Endothelial cell of umbilical vein (primary cell): ENCODE data around the gene ANKMY1. TPM values are rescaled to one million over a fixed set of nuclear protein-coding genes. Genes with fewer than 3 reads are reported as not detected.

Experiments used
- BruUV-seq: library from RNA; stranded (reverse); fragments of 400-500 nt; replicated peaks from 2 replicates; lab custom pipeline; 2021; lab: Mats Ljungman, UMichigan
- CTCF ChIA-PET: fragments of 300-600, 350-600 bp; sonication (Branson Sonifier 250); formaldehyde crosslinking; loops from one replicate; lab custom pipeline; 2021; ENCODE audit warnings: antibody characterized with exemption, inconsistent platforms; lab: Charles Lee
- POLR2A ChIA-PET: fragments of 300-600, 350-600 bp; sonication (Branson Sonifier 250); formaldehyde crosslinking; loops from one replicate; lab custom pipeline; 2021; ENCODE audit warnings: antibody characterized with exemption, inconsistent platforms; lab: Charles Lee
- DNase-seq: peaks from one replicate; pipeline ENCODE4 v3.0.0-alpha.2; 2011; ENCODE audit warnings: low read depth, low spot score
- FAIRE-seq: peaks from 2 replicates; lab custom pipeline; 2011; peaks lifted over from hg19 to GRCh38; lab: Jason Lieb, UNC
- H2AFZ ChIP-seq: 2 replicates; pipeline ENCODE4 v1.6.0; 2012; ENCODE audit warnings: low read depth, low read length, control low read depth, inconsistent platforms
- H3K27ac ChIP-seq: 2 replicates; pipeline ENCODE4 v1.5.1; 2011; ENCODE audit warnings: low read depth, mild to moderate bottlenecking, control low read depth, low read length, moderate library complexity; ENCODE audit not compliant: insufficient read depth
- H3K27me3 ChIP-seq, 2 experiments: 2 replicates each; pipeline versions ENCODE4 v1.6.0 to v1.6.1; 2011; ENCODE audit warnings: low read length in 2 of 2, mixed read lengths in 1 of 2; ENCODE audit not compliant: control insufficient read depth in 2 of 2, insufficient read depth in 2 of 2
- H3K36me3 ChIP-seq, 2 experiments: 2 replicates in 1 of 2; 3 replicates in 1 of 2; pipeline ENCODE4 v1.5.1; 2011; ENCODE audit warnings: low read length in 2 of 2, mild to moderate bottlenecking in 1 of 2, moderate library complexity in 1 of 2; ENCODE audit not compliant: control insufficient read depth in 2 of 2, insufficient read depth in 2 of 2; ENCODE audit errors: extremely low read depth in 1 of 2
- H3K4me1 ChIP-seq: 3 replicates; pipeline ENCODE4 v1.5.1; 2011; ENCODE audit warnings: mild to moderate bottlenecking, low read length; ENCODE audit not compliant: control insufficient read depth, insufficient read depth; ENCODE audit errors: extremely low read depth
- H3K4me2 ChIP-seq: 2 replicates; pipeline ENCODE4 v1.6.1; 2011; ENCODE audit warnings: low read length, control low read depth, mixed read lengths; ENCODE audit not compliant: insufficient read depth
- H3K4me3 ChIP-seq, 3 experiments: fragments of 200-600 bp in 1 of 3; sonication (generic), shearing (Covaris generic) in 1 of 3; replicated peaks in 1 of 3; 2 replicates each; pipeline ENCODE4 v1.5.1; 2011 to 2016; ENCODE audit warnings: control low read depth in 3 of 3, low read length in 3 of 3, mild to moderate bottlenecking in 2 of 3, inconsistent platforms in 1 of 3, low read depth in 1 of 3, moderate library complexity in 1 of 3; ENCODE audit not compliant: insufficient read depth in 1 of 3
- H3K79me2 ChIP-seq: 2 replicates; pipeline ENCODE4 v1.6.0; 2012; ENCODE audit warnings: low read length, inconsistent platforms; ENCODE audit not compliant: control insufficient read depth, insufficient read depth
- H3K9ac ChIP-seq: replicated peaks from 2 replicates; pipeline ENCODE3; 2011; ENCODE audit warnings: low read length, control low read depth; ENCODE audit not compliant: insufficient read depth; ENCODE audit errors: extremely low read depth
- H3K9me1 ChIP-seq: replicated peaks from 3 replicates; pipeline ENCODE4 v1.6.0; 2011; ENCODE audit warnings: mild to moderate bottlenecking, low read length; ENCODE audit not compliant: control insufficient read depth, insufficient read depth; ENCODE audit errors: extremely low read depth
- H3K9me3 ChIP-seq: replicated peaks from 2 replicates; pipeline ENCODE4 v1.5.1; 2012; ENCODE audit warnings: low read length, inconsistent platforms; ENCODE audit not compliant: control insufficient read depth, insufficient read depth
- H4K20me1 ChIP-seq: replicated peaks from 2 replicates; pipeline ENCODE3; 2011; ENCODE audit warnings: mild to moderate bottlenecking, low read length; ENCODE audit not compliant: control insufficient read depth, insufficient read depth; ENCODE audit errors: extremely low read depth
- EZH2 ChIP-seq: IDR thresholded peaks from 2 replicates; pipeline ENCODE4 v1.6.1; 2012; ENCODE audit warnings: borderline replicate concordance, low read depth, mild to moderate bottlenecking, moderate library complexity, low read length, inconsistent platforms; ENCODE audit not compliant: severe bottlenecking
- FOS ChIP-seq: IDR thresholded peaks from 2 replicates; pipeline ENCODE4 v1.6.1; 2011; ENCODE audit warnings: mild to moderate bottlenecking, low read length, moderate library complexity, borderline replicate concordance; ENCODE audit not compliant: insufficient read depth
- GATA2 ChIP-seq: IDR thresholded peaks from 2 replicates; pipeline ENCODE4 v1.7.0; 2011; ENCODE audit warnings: low read depth, mild to moderate bottlenecking, moderate library complexity, mixed read lengths, low read length; ENCODE audit not compliant: insufficient read length, insufficient read depth
- JUN ChIP-seq: IDR thresholded peaks from 2 replicates; pipeline ENCODE4 v1.6.1; 2011; ENCODE audit warnings: borderline replicate concordance, low read depth; ENCODE audit not compliant: insufficient read length, insufficient read depth
- MAX ChIP-seq: IDR thresholded peaks from 2 replicates; pipeline ENCODE4 v1.6.1; 2011; ENCODE audit not compliant: insufficient read depth, insufficient read length
- MYC ChIP-seq: IDR thresholded peaks from one replicate; pipeline ENCODE4 v1.6.1; 2011; ENCODE audit warnings: mild to moderate bottlenecking, low read depth, low read length
- POLR2A ChIP-seq: IDR thresholded peaks from 2 replicates; pipeline ENCODE4 v1.6.1; 2012; ENCODE audit warnings: low read depth, mild to moderate bottlenecking, control low read depth, low read length
- POLR2AphosphoS5 ChIP-seq: IDR thresholded peaks from 2 replicates; pipeline ENCODE4 v1.6.1; 2012; ENCODE audit warnings: low read depth, mild to moderate bottlenecking, control low read depth, low read length, moderate library complexity; ENCODE audit not compliant: insufficient read depth
- dilution Hi-C: fragments of 300-500 bp; cut with MboI; formaldehyde crosslinking; loops from one replicate; pipeline ENCODE4 v1.15.0; 2019; ENCODE audit warnings: low sequenced_read_pairs; ENCODE audit not compliant: extremely low pct_ligation_motif_present
- intact Hi-C: fragments of 100-400 bp; cut with micrococcal nuclease; formaldehyde crosslinking; loops from one replicate; pipeline ENCODE4 v1.10.0; 2022
- polyA plus RNA-seq, 4 experiments: library from polyadenylated mRNA; depleted of rRNA in 3 of 4; stranded (reverse) in 3 of 4; unstranded in 1 of 4; fragments of >200 nt; gene quantifications; 2 replicates each; pipeline versions ENCODE4 v1.2.1 to v1.2.3, GENCODE V29; 2011 to 2012; ENCODE audit warnings: missing spikeins in 1 of 4
- total RNA-seq: library from RNA; stranded (reverse); gene quantifications from 2 replicates; pipeline ENCODE4 v1.2.3, GENCODE V29; 2021
- TF ChIP-seq, protein P1 (sequence below), 2 donors: IDR thresholded peaks; 1 replicate in 1 of 2; 2 replicates in 1 of 2; pipeline ENCODE4 v1.5.1; 2011; ENCODE audit warnings: low read length in 2 of 2, mild to moderate bottlenecking in 2 of 2, moderate library complexity in 2 of 2, control low read depth in 1 of 2, inconsistent platforms in 1 of 2, low read depth in 1 of 2; ENCODE audit not compliant: insufficient read depth in 1 of 2; ENCODE audit errors: extremely low read depth in 1 of 2

ANKMY1 gene
- total and polyA plus RNA-seq, 2 donors (not counting 3 experiments of a cell fraction or from before 2014, with no cell fraction given) = 9.0 to 16.0 TPM

- H3K79me2 ChIP-seq = no peaks in the 10 kb centered on the region
- no peak overlapping the region for H2AFZ ChIP-seq
- ChIA-PET CTCF (no interaction called here), POLR2A (no interaction called here)
- H3K4me1 ChIP-seq = no peaks in the 10 kb centered on the region
- H3K27me3 ChIP-seq = no peaks in the 10 kb centered on the region
- dilution Hi-C loops (no loop called here), intact Hi-C loops (no loop called here)
- H3K9me1 ChIP-seq = no peaks in the 10 kb centered on the region
- no peaks in the 10 kb centered on the region for H4K20me1 ChIP-seq
- H3K36me3 ChIP-seq = no peaks in the 10 kb centered on the region
- H3K4me3 ChIP-seq = no peak overlapping the region
- H3K9ac ChIP-seq = no peak overlapping the region
- no peaks in the 10 kb centered on the region for H3K9me3 ChIP-seq
- DNase-seq (no peak), FAIRE-seq (no peak)
- H3K4me2 ChIP-seq = no peak overlapping the region
- no TSS peak for BruUV-seq
- TF ChIP-seq MAX = no peak
- TF ChIP-seq MYC = no peak
- no peak for TF ChIP-seq JUN
- no peak for TF ChIP-seq GATA2
- TF ChIP-seq POLR2AphosphoS5 = no peak
- no peak for TF ChIP-seq POLR2A
- TF ChIP-seq EZH2 = no peak
- H3K27ac ChIP-seq = no peak overlapping the region
Measured at GRCh38 chr2:240491483-240491882, 66.3 kb downstream of the ANKMY1 start.

DNA sequence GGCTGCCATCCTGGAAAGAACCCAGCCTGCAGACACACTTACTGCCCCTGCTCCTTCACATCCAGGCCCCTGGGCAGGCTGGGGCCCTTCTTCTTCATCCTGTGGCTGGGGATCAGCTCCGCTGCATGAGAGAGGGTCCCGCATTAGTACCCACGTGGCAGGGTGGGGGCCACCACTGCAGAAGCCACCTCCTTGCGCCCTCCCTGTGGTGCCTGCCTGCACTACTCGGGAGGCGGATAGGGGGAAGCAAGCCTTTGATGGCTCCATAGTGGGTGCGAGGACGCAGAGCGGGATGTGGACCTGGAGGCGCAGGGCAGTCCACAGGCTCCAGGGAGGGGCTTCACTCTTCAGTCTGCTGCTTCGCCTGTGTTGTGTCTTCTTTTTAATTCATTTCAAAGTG is 75.6 kb downstream of the ANKMY1 start:
- Histone ChIP-seq H2AFZ (no peak overlapping the region), H3K4me2 (no peak overlapping the region), H3K4me1 (no peaks in the 10 kb centered on the region), H3K79me2 (no peaks in the 10 kb centered on the region), H4K20me1 (no peaks in the 10 kb centered on the region), H3K27me3 (no peaks in the 10 kb centered on the region), H3K9me1 (no peaks in the 10 kb centered on the region), H3K27ac (no peak overlapping the region), H3K4me3 (no peak overlapping the region), H3K36me3 (no peaks in the 10 kb centered on the region), H3K9me3 (no peaks in the 10 kb centered on the region), H3K9ac (no peak overlapping the region)
- intact Hi-C loops = no loop called here
- DNase-seq (no peak), FAIRE-seq (no peak)
- dilution Hi-C loops = no loop called here
- TF ChIP-seq GATA2 (no peak), MAX (no peak), EZH2 (no peak), JUN (no peak), POLR2AphosphoS5 (no peak), FOS (no peak), MYC (no peak)
- TF ChIP-seq, protein P1, sequence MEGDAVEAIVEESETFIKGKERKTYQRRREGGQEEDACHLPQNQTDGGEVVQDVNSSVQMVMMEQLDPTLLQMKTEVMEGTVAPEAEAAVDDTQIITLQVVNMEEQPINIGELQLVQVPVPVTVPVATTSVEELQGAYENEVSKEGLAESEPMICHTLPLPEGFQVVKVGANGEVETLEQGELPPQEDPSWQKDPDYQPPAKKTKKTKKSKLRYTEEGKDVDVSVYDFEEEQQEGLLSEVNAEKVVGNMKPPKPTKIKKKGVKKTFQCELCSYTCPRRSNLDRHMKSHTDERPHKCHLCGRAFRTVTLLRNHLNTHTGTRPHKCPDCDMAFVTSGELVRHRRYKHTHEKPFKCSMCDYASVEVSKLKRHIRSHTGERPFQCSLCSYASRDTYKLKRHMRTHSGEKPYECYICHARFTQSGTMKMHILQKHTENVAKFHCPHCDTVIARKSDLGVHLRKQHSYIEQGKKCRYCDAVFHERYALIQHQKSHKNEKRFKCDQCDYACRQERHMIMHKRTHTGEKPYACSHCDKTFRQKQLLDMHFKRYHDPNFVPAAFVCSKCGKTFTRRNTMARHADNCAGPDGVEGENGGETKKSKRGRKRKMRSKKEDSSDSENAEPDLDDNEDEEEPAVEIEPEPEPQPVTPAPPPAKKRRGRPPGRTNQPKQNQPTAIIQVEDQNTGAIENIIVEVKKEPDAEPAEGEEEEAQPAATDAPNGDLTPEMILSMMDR (IDR thresholded peaks at IDR 0.05; ENCODE audit: extremely low read depth in 1 of 2, insufficient read depth in 1 of 2, low read depth in 1 of 2, low read length in 2 of 2) = no peak
- ChIA-PET POLR2A (no interaction called here), CTCF (no interaction called here)
- no TSS peak for BruUV-seq
